Muscle layer of colon (tissue), 2 donors: ENCODE measurements around the gene PPDPF.

ENCODE experiments used
- H3K27ac ChIP-seq: one replicate; pipeline ENCODE4 v1.7.0; 2013; ENCODE audit warnings: low read depth, mild to moderate bottlenecking, low read length, moderate library complexity
- H3K27me3 ChIP-seq, 2 donors: one replicate each; pipeline ENCODE4 v1.7.0; 2013; ENCODE audit warnings: low read length in 2 of 2, mild to moderate bottlenecking in 2 of 2; ENCODE audit not compliant: insufficient read depth in 2 of 2, control insufficient read depth in 1 of 2
- H3K36me3 ChIP-seq: one replicate; pipeline ENCODE4 v1.7.0; 2013; ENCODE audit warnings: mild to moderate bottlenecking, low read length; ENCODE audit not compliant: insufficient read depth
- H3K4me1 ChIP-seq: one replicate; pipeline ENCODE4 v1.7.0; 2013; ENCODE audit warnings: mild to moderate bottlenecking, low read length; ENCODE audit not compliant: insufficient read depth
- H3K4me3 ChIP-seq, 2 donors: one replicate each; pipeline ENCODE4 v1.7.0; 2013; ENCODE audit warnings: low read length in 2 of 2, low read depth in 1 of 2, mild to moderate bottlenecking in 1 of 2, moderate library complexity in 1 of 2
- H3K9ac ChIP-seq: one replicate; pipeline ENCODE4 v1.7.0; 2013; ENCODE audit warnings: low read length
- H3K9me3 ChIP-seq: one replicate; pipeline ENCODE4 v1.7.0; 2013; ENCODE audit warnings: mild to moderate bottlenecking, low read length
- donor health status: abdominal sarcoma.
- donor health status: Adenocarcinoma of cecum.

Gene PPDPF

DNA sequence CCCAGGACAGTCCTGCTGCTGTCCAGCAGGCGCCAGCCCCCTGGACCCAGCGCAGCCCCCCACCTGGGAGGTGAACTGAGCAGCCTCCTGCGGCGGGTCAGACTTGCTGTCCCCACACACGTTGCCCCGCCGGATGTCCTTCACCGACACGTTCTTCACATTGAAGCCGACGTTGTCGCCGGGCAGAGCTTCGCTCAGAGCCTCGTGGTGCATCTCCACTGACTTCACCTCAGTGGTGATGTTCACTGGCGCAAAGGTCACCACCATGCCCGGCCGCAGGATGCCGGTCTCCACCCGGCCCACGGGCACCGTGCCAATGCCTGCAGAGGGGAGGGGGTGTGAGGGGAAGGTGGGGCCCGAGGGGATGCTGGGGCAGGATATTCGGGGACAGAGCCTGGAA, 30.1 kb upstream of the PPDPF start:
- Histone ChIP-seq H3K4me3 (no peak overlapping the region), H3K27ac (no peak overlapping the region), H3K36me3 (no peaks in the 10 kb centered on the region), H3K27me3 (peaks cover 0 to 56% of the 10 kb centered on the region in 2 donors), H3K9me3 (no peaks in the 10 kb centered on the region), H3K9ac (no peak overlapping the region), H3K4me1 (no peaks in the 10 kb centered on the region)

DNA sequence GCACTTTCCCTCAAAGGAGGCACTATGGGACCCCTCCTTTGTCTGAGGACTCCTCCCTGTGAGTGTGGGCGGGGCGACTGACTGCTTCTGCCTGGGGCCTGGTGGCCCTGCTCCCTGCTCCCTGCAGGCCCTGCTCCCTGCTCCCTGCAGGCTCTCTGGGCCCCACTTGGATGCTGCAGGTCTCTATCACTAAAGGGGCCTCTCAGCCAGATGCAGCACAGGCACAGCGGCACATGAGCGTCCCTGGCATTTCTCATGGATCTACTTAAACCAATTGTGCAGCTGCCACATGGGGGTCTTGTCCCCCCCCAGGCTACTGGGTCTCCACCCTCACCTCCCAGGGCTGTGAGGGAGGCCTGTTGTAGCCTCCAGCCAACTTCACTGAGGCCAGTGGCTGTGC, 29.5 kb upstream of the PPDPF start:
- Histone ChIP-seq H3K27ac (no peak overlapping the region), H3K4me3 (no peak overlapping the region), H3K36me3 (no peaks in the 10 kb centered on the region), H3K27me3 (peaks cover 0 to 56% of the 10 kb centered on the region in 2 donors), H3K9ac (no peak overlapping the region), H3K4me1 (no peaks in the 10 kb centered on the region), H3K9me3 (no peaks in the 10 kb centered on the region)

DNA sequence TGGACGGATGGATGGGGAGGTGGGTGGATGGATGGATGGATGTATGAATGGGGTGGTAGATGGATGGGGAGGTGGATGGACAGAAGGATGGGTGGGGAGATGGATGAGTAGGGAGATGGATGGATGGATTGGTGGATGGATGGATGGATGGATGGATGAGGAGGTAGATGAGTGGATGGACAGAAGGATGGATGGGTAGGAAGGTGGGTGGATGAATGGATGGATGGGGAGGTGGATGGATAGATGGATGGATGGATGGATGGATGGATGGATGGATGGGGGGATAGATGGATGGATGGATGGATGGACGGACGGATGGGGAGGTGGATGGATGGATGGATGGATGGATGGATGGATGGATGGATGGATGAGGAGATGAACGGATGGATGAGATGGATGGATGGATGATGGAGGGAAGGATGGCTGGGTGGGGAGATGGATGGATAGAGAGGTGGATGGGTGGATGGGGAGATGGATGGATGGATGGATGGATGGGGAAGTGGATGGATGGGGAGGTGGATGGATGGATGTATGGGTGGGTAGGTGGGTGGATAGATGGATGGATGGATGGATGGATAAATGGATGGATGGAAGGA, 28.8 kb upstream of the PPDPF start:
- Histone ChIP-seq H3K36me3 (no peaks in the 10 kb centered on the region), H3K27me3 (peaks cover 0 to 58% of the 10 kb centered on the region in 2 donors), H3K4me1 (no peaks in the 10 kb centered on the region)

DNA sequence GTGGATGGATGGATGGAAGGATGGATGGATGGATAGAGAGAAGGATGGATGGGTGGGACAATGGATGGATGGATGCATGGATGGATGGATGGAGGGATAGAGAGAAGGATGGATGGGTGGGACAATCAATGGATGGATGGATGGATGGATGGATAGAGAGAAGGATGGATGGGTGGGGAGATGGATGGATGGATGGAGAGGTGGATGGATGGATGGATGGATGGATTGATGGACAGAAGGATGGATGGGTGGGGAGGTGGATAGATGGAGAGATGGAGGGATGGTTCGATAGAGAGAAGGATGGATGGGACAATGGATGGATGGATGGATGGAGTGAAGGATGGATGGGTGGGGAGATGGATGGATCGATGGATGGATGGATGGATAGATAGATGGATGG, 28.0 kb upstream of the PPDPF start:
- no peaks in the 10 kb centered on the region for H3K4me1 ChIP-seq

More for the DNA sequence above, 28.8 kb upstream of the PPDPF start:
- no peak overlapping the region for H3K4me3 ChIP-seq
- no peaks in the 10 kb centered on the region for H3K9me3 ChIP-seq
- no peak overlapping the region for H3K9ac ChIP-seq
- H3K27ac ChIP-seq = no peak overlapping the region

DNA sequence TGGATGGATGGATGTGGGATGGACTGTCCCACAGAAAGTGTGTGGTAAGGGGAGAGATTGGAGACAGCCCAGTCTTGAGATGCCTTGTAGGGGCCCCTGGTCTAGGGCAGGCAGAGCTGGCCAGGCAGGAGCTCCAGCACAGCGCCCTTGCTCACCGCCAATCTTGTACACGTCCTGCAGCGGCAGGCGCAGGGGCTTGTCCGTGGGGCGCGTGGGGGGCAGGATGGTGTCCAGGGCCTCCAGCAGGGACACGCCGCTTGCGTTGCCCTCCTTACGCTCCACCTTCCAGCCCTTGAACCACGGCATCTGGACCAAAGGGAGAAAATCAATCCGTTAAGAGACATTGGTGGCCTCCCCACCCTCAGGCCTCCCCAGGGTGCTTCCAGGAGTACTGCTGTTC, 27.6 kb upstream of the PPDPF start:
- Histone ChIP-seq H3K36me3 (no peaks in the 10 kb centered on the region), H3K9me3 (no peaks in the 10 kb centered on the region), H3K27ac (no peak overlapping the region), H3K9ac (no peak overlapping the region), H3K27me3 (peaks cover 8 to 61% of the 10 kb centered on the region in 2 donors), H3K4me3 (no peak overlapping the region), H3K4me1 (no peaks in the 10 kb centered on the region)

More for the DNA sequence above, 28.0 kb upstream of the PPDPF start:
- H3K27me3 ChIP-seq = peaks cover 3 to 60% of the 10 kb centered on the region in 2 donors
- no peak overlapping the region for H3K4me3 ChIP-seq
- no peak overlapping the region for H3K9ac ChIP-seq
- no peaks in the 10 kb centered on the region for H3K36me3 ChIP-seq
- no peaks in the 10 kb centered on the region for H3K9me3 ChIP-seq
- no peak overlapping the region for H3K27ac ChIP-seq

DNA sequence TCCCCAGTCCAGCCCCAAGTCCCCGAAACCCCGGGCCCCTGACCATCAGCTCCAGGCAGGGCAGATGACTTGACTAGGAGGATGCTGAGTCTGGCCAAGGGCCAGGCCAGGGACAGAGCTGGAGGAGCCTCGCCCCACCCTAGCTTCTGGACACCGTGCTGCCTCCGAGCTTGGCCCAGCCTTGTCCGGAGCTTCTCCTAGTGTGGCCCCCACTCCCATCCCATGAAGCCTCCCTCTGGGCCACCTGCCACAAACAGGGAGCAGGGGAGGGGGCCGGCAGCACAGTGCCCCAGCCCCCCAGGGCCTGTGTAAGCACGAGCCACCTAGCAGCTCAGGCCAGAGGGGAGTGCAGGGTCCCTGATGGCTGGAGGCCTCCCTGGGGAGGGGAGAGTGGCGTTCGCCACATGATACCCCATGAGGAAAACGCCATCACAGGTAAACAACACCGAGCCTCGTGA, 27.0 kb upstream of the PPDPF start:
- Histone ChIP-seq H3K27ac (no peak overlapping the region), H3K4me1 (no peaks in the 10 kb centered on the region), H3K9me3 (no peaks in the 10 kb centered on the region), H3K9ac (no peak overlapping the region), H3K36me3 (no peaks in the 10 kb centered on the region), H3K27me3 (peaks cover 9 to 64% of the 10 kb centered on the region in 2 donors), H3K4me3 (no peak overlapping the region)

DNA sequence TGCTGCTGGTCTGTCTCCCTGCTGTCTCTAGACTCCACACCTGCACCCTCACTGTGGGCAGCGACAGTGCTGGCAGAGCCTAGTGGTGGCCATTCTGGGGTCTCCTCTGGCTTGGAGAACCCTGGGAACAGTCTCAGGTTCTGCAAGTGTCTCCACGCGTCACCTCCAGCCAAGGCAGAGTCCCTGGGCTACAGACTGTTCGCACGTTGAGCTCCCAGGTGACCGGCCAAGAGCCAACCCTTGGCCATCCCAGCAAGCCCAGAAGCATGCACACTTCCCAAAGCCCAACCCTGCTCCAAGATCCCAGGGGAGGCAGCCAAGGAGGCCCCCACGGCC, 26.5 kb upstream of the PPDPF start:
- Histone ChIP-seq H3K9ac (no peak overlapping the region), H3K27me3 (peaks cover 9 to 60% of the 10 kb centered on the region in 2 donors), H3K27ac (no peak overlapping the region), H3K4me3 (no peak overlapping the region), H3K36me3 (no peaks in the 10 kb centered on the region), H3K9me3 (no peaks in the 10 kb centered on the region), H3K4me1 (no peaks in the 10 kb centered on the region)

DNA sequence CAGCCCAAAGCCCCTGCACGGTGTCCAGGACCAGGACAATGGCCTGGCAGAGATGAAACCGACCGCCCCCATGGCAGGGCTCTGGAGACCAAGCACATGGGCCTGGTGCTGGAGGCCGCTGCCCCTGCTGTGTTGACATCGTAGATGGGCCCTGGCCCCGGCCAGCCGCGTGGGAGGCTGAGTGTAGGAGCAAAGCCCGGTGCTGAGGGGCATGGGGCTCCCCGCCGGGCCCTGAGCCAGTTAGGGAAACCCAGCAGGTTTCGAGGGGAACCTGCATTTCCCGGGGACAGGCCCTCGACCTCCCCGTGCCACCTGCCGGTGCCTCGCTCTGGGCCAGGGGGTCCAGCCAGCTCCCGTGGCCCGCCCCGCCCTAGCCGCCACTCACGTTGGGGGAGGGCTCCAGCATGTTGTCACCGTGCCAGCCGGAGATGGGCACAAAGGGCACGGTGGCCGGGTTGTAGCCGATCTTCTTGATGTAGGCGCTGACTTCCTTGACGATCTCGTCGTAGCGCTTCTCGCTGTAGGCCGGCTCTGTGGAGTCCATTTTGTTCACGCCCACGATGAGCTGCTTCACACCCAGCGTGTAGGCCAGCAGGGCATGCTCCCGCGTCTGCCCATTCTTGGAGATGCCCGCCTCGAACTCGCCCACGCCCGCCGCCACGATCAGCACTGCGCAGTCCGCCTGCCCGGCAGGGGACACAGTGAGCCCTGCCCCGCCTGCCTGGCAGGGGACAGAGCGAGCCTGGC, 26.0 kb upstream of the PPDPF start:
- H3K27me3 ChIP-seq = peaks cover 9 to 58% of the 10 kb centered on the region in 2 donors
- no peak overlapping the region for H3K4me3 ChIP-seq
- H3K36me3 ChIP-seq = no peaks in the 10 kb centered on the region

DNA sequence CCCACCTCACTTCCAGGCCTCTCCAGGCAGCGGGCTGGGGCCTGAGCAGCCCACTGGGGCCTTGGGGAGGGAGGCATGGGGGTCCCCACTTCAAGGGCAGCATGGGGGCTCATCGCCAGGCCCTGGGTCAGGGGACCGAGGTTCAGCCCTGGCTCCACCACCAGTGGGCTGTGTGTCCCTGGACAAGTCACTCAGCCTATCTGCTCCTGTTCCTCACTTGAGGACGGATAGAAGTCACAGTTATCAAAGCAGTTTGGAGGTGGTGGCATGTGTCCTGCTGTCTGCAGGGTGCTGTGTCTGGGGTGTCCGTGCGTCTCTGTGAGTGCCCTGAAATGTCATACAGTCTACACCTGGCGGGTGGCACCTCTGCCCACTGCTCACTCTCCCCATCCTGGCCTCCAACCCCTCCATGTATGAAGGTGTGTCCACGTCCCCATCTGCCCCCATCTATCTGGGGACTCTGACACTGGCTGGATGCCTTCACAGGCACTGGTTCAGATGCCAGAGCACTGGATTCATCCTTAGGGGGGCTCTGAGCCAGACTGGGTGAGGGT, 25.3 kb upstream of the PPDPF start:
- Histone ChIP-seq H3K27me3 (peaks cover 9 to 61% of the 10 kb centered on the region in 2 donors), H3K4me1 (no peaks in the 10 kb centered on the region), H3K36me3 (no peaks in the 10 kb centered on the region), H3K9ac (no peak overlapping the region), H3K4me3 (no peak overlapping the region), H3K27ac (no peak overlapping the region), H3K9me3 (no peaks in the 10 kb centered on the region)

More for the DNA sequence above, 26.0 kb upstream of the PPDPF start:
- Histone ChIP-seq H3K27ac (no peak overlapping the region), H3K9me3 (no peaks in the 10 kb centered on the region), H3K9ac (no peak overlapping the region), H3K4me1 (no peaks in the 10 kb centered on the region)

DNA sequence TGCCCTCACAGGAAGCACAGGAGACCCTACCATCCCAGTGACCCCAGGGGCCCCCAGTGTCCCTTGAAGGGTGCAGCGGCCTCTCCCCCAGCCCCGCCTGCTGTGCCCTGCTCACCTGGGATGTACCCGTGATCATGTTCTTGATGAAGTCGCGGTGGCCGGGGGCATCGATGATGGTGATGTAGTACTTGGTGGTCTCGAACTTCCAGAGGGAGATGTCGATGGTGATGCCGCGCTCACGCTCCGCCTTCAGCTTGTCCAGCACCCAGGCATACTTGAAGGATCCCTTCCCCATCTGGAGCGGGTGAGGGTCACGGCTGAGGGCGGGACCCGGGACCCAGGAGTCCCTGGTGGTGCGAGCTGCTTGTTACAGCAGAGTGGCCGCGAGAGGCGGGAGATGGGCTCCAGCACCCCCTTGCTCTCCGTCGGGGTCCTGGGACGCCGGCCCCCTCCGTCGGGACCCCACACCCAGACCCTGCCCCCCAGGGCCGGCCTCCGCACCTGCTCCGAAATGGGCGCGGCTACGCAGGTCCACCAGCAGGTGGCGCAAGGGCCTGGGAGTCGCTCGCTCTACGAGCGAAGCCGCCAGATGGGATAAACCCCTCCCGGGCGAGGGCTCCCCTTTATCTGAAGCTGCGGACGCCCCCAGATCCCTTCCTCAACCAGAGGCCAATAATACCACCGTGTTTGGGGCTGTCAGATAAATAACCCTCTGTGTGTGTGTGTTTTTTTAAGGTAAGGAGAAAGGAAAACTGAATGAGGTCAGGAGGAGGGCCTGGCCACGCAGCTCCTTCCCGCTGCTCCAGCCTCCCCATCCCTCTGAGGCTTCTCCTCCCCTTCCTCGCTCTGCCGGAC, 24.6 kb upstream of the PPDPF start:
- H3K27me3 ChIP-seq = peaks cover 9 to 58% of the 10 kb centered on the region in 2 donors
- no peak overlapping the region for H3K9ac ChIP-seq
- peak overlapping the region in 1 of 2 donors; percentile 50 for H3K4me3 ChIP-seq
- no peaks in the 10 kb centered on the region for H3K4me1 ChIP-seq
- no peak overlapping the region for H3K27ac ChIP-seq
- H3K36me3 ChIP-seq = no peaks in the 10 kb centered on the region
- H3K9me3 ChIP-seq = no peaks in the 10 kb centered on the region

DNA sequence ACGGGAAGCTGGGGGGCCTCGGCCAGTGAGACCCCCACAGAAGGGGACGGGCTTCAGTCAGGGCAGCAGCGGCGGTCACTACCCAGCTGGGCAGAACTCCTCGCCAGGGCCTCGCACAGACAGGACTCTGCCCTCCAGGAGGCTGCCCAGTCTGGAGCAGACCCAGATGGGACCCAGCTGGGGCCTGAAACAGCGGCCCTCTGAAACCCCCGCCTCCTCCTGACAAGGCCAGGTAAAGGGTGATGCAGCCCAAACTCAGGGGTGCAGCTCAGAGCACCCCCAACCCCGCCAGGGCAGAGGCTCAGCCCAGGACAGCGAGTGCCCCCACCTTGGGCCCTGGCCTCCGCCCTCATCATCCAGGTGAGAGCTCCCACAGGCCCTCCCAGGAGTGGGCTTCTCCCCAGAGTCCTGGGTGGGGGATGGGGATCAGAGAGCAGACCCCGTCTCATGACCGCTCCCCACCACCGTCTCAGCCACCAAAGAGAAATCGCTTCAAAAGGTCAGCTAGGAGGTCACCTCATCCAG, 23.9 kb upstream of the PPDPF start:
- H3K27me3 ChIP-seq = peaks cover 9 to 54% of the 10 kb centered on the region in 2 donors
- no peaks in the 10 kb centered on the region for H3K9me3 ChIP-seq
- H3K27ac ChIP-seq = no peak overlapping the region
- no peak overlapping the region for H3K9ac ChIP-seq
- H3K36me3 ChIP-seq = no peaks in the 10 kb centered on the region
- no peaks in the 10 kb centered on the region for H3K4me1 ChIP-seq
- H3K4me3 ChIP-seq = peak overlapping the region in 1 of 2 donors; percentile 50
